HG03060 (cell line): ENCODE results near the gene SGCA.

Experiments
- ATAC-seq: cut with Tn5 transposase; IDR thresholded peaks from one replicate; pipeline ENCODE4 v1.9.1; 2021; ENCODE audit warnings: low read depth, moderate number of reproducible peaks; ENCODE audit not compliant: unreplicated experiment

The SGCA gene

DNA sequence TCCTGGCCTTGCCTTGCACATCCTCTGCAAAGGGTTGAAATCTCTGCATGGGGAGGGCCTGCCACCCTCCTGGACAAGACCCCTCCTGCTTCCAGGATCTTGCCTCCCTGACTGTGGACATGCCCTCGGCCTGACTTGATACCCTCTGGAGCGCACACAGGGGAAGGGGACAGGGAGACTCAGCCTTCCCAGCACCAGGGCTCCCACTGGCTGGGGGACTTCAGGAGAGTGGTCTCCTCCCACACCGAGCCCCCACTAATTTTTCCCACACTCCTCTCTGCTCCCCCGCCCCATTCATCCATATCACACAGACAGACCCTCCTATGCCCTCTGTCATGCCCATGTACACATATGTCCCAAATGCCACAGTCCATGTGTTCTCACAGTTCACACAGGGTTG, 14.3 kb downstream of the SGCA start:
- ATAC-seq, result no peak

GRCh38 chr17:50180620-50181019, 14.8 kb downstream of the SGCA start:
- no peak for ATAC-seq

DNA sequence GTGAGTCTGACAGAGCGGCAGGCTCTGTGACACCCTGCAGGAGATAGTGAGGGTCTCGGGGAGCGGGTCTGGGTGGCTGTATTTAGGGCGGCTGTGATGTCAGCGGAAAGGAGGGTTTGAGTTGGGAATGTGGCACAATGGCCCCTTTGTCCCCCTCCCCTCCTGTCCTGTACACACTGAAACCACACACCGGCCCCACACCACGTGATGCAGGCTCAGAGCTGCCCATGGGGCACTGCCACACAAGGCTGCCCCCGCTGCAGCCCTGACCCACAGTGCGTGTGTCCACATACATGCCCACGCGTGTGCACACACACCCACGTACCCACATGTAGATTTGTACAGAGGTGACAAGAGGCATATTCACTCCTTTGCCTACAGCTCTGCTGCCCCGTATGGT, 15.3 kb downstream of the SGCA start:
- no peak for ATAC-seq

DNA sequence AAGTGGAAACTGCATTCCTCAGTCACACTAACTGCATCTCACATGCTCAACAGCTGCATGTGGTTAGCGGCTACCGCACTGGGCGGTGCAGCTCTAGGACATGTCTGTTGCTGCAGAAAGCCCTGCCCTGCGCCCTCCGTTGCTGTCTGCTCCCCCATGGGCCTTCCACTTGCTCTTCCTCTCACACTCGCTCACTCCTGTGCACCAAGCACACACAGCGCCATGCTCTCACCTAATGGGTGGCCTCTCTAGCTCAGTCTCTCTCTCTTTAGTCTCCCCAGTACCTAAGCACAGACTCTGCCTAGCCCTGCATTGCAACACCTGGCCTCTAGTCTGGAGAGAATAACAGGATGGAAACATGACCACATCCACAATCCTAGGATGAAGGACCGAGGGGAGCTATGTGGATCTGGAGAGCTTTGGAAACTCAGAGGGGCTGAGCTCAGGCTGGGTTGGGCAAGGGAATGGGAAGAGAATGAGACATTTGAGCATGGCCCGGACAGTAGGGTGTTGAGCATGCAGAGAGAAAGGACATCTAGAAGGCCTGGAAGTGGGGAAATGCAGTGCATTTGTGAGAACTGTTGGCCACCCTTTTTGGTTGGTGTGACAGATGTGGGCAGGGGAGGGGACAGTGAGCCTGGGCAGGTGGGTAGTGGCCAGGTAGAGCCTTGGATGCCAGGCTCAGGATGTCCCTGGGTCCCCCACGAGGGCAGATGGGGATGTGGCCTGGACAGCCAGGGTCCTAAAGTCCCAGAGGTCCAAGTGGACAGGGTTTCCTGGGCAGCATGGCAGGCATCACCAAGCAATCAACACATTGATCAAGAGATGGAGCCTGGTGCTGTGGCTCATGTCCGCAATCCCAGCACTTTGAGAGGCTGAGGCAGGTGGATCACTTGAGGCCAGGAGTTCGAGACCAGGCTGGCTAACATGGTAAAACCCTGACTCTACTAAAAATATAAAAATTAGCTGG, 16.1 kb downstream of the SGCA start:
- no peak for ATAC-seq

- ATAC-seq, result no peak
Observed at GRCh38 chr17:50182783-50183420, 17.1 kb downstream of the SGCA start.

DNA sequence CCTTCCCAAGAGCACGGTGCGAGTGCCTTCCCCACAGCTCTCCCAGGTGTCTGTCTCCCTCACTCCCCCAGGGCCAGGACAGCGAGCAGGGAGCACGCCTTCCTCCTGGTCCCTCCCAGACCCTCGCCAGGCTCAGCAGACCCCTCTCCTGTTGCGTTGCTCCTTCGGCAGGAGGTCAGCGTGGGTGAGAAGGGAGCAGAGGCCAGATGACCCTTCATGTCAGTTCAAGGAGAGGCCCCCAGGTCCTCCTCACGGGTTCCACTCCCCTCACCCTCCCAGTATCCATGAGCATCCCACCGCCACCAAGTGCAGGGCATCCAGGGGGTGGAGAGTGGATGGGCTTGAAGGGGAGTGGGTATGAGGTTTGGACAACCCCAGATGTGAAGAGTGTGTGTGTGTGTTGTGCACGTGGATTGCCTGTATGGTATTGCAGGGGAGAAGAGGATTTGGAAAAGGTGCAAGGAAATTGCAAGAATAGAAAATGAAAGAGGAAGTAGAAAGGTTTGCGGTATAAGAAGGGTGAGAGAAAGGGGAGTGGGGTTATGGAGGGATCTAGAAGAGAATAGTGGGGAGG, 17.7 kb downstream of the SGCA start:
- ATAC-seq, result no peak

- ATAC-seq, result no peak
Observed at GRCh38 chr17:50184064-50184463, 18.3 kb downstream of the SGCA start.

DNA sequence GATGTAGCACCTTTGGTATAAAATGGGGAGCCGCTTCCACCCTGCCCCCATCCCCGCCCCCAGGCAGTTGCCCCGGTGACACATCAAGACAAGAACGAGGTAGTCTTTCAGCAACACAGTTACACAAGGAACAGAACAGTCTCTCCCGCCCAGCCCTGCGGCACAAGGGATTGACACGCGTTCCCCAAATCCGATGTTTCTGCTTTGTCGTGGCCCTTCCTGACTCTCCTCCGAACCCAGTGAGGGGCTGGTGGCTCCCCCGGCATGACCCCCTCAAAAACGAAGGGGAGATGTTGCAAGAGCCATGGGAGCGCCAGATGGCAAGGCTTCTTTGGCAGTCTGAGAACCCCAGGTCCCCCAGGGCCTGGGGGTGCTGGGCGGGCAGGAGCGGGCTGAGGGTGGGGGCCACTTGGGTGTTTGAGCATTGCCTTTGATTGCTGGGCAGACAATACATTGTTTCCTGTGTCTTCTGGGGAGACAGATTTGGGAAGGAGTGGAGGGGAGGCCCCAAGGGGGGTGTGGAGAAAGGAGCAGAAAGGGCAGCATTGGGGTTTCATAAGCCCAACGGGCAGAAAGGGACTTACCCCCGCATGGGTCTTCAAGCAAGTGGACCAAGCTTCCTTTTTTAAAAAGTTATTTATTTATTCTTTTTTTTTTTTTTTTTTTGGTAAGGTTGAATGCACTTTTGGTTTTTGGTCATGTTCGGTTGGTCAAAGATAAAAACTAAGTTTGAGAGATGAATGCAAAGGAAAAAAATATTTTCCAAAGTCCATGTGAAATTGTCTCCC, 19.0 kb downstream of the SGCA start:
- ATAC-seq, result no peak

- no peak for ATAC-seq
Observed at GRCh38 chr17:50185631-50186471, 20.0 kb downstream of the SGCA start.

GRCh38 chr17:50186661-50187393, 21.0 kb downstream of the SGCA start:
- ATAC-seq, result no peak

DNA sequence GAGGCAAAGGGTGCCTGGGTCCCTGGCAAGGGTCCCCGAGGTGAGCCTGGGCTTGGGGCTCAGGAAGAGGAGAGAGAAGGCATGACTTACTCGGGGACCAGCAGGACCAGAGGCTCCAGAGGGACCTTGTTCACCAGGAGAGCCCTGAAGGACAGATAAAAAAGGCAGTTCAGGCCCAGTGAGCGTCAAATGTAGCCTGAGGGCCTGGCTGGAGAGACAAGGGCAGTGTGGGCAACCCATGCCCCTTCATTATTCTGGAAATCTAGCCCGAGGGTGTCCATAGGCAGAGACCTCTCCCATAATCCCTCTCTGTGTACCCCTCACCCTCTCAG, 21.6 kb downstream of the SGCA start:
- no peak for ATAC-seq

DNA sequence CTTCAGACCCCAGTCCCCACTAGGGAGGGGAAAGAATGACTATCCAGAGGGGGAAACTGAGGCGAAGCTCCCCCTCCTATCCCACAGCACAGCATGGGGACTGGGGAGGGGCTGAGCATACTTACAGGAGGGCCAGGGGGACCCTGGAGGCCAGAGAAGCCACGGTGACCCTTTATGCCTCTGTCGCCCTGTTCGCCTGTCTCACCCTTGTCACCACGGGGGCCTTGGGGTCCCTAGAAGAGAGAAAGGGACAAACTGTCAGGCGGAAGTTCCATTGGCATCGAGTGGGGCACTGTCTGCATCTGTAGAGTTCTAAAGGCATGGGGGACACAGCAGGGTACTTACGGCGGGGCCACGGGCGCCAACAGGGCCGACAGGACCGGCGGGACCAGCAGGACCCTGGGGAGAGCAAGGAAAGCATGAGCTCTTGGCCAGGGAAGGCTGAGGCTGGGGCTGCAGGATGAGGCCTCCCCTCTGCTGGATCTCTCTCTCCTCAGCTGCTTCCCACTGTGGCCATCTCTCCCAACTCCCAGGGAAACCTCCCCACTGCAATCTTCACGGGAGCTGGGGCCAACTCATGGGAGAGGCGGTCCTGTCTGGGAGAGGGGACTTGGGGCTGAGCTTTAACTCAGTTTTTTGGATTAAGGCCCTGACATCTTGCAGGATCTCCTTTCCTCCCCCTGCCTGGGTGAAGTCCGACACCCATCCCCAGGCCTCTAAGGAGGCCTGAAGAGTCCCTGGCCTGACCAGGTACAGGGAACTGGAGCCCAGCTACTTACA, 22.1 kb downstream of the SGCA start:
- ATAC-seq, result no peak

GRCh38 chr17:50188531-50188920, 22.7 kb downstream of the SGCA start:
- ATAC-seq, result no peak

DNA sequence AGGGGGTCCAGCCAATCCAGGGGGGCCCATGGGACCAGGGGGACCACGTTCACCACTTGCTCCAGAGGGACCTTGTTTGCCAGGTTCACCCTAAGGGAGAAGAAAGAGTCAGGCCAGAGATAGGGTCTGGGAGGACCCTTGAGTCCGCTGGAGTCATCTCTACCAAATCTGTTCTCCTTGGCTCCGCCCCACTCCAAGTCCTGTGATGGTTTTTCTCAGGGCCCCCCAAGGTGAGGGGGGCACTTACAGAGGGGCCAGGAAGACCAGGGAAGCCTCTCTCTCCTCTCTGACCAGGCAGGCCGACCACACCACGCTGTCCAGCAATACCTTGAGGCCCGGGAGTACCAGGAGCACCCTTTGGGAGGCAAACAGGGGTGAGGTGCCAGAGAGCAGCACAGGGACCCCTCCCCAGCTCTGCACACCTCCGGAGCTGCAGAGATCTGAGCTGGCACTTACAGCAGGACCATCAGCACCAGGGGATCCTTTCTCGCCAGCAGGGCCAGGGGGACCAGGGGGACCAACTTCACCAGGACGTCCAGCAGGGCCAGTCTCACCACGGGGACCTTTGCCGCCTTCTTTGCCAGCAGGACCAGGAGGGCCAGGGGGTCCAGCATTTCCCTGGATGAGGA, 23.2 kb downstream of the SGCA start:
- ATAC-seq, result no peak

DNA sequence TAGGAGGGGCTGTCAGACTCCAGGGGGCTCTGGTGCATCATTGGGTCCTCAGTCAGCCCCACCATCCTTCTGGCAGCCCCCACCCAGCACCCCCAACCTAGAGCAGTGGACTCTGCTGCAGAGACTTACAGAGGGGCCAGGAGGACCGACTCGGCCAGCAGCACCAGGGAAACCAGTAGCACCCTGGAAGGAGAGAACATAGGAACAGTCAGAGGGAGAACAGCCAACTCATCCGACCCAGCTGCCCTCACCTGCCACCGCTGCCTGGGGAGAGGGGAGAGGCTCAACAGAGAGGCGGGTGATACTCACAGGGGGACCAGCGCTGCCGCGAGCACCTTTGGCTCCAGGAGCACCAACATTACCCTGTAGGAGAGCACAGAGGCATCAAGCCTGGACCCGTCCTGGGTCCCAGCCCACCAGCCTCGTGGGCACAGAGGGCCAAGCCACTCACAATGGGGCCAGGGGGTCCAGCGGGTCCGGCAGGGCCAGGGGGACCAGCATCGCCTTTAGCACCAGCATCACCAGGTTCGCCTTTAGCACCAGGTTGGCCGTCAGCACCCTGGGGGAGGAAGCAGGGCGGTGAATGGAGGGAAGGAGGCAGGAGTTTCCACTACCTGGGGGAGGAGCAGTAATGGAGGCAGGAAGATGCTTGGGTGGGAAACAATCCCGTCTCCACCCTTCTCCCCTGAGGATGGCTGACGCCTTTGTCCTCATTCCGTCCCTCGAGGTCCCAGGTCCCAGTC, 23.9 kb downstream of the SGCA start:
- no peak for ATAC-seq

GRCh38 chr17:50190293-50190602, 24.4 kb downstream of the SGCA start:
- ATAC-seq, result no peak

DNA sequence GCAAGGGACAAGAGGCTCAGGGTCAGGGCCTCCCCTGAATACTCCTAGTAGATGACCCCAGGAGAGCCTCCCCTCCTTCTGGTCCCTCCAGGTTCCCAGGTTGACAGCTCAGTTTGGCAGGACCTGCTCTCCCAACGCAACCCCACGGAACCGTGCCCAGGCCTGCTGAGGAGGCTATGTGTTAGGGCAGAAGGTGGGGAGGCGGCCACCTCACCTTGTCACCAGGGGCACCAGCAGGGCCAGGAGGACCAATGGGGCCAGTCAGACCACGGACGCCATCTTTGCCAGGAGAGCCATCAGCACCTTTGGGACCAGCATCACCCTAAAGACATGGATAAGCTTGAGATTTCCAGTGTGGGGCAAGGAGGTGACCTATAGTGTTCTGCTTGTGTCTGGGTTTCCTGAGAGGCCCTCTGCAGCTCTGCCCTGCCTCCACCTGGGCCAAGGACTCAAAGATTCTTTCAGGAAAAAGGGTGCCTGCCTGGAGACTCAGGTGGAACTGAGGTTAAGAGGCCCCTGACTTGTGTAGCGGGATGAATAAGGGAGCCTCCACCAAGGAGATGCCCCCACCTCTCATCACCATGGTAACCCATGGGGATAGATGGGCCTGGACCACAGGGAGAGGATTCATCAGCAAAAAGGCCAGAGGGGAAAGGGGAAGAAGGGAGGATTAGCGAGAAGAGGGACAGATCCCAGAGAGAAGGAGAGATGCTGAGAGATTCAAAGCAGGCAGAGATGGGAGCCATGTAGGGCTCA, 25.0 kb downstream of the SGCA start:
- ATAC-seq, result no peak
